A549 (cell line): Measurements from ENCODE around the gene NACC2.

Experiments used
- FOSL2 ChIP-seq, 2 experiments: fragments of 450-650 bp in 1 of 2; fragments of >200 bp in 1 of 2; sonication (Bioruptor Twin) in 1 of 2; formaldehyde crosslinking; IDR thresholded peaks; 2 replicates each; pipeline versions ENCODE4 v1.5.0 to v1.6.1; 2016 to 2020; ENCODE audit warnings: mild to moderate bottlenecking in 1 of 2, moderate library complexity in 1 of 2
- JUN ChIP-seq, 2 experiments: fragments of >200 bp; sonication (Bioruptor Twin); formaldehyde crosslinking; IDR thresholded peaks; 2 replicates in 1 of 2; 3 replicates in 1 of 2; pipeline ENCODE4 v1.6.1; 2016 to 2017
- JUNB ChIP-seq: fragments of >200 bp; sonication (Bioruptor Twin); formaldehyde crosslinking; IDR thresholded peaks from 2 replicates; pipeline ENCODE4 v1.6.1; 2016
- POLR2A ChIP-seq: IDR thresholded peaks from 2 replicates; pipeline ENCODE4 v1.6.1; 2012; ENCODE audit warnings: mild to moderate bottlenecking, low read length
- RFX5 ChIP-seq: fragments of 450-650 bp; IDR thresholded peaks from 2 replicates; pipeline ENCODE4 v1.7.1; 2014; ENCODE audit warnings: antibody characterized with exemption, mild to moderate bottlenecking, moderate library complexity
- SMC3 ChIP-seq: fragments of >200 bp; sonication (Bioruptor Twin); formaldehyde crosslinking; IDR thresholded peaks from 3 replicates; pipeline ENCODE4 v1.6.1; 2018; ENCODE audit warnings: inconsistent platforms
- ZNF302 ChIP-seq: fragments of 250-450 bp; sonication (Bioruptor Pico); IDR thresholded peaks from 2 replicates; pipeline ENCODE4 v1.9.0; 2021; ENCODE audit warnings: inconsistent platforms, mild to moderate bottlenecking, moderate library complexity
- TF ChIP-seq, protein P1 (sequence below): fragments of 150-350 bp; IDR thresholded peaks from 2 replicates; pipeline ENCODE4 v1.6.1; 2014; ENCODE audit warnings: low read depth, mild to moderate bottlenecking, low read length
- TF ChIP-seq, protein P2 (sequence below): IDR thresholded peaks from 2 replicates; pipeline ENCODE4 v1.6.1; 2012; ENCODE audit warnings: low read depth, borderline replicate concordance
- TF ChIP-seq, protein P3 (sequence below): fragments of >200 bp; sonication (Bioruptor Twin); formaldehyde crosslinking; IDR thresholded peaks from 3 replicates; pipeline ENCODE4 v1.5.1; 2016
- TF ChIP-seq, protein P4 (sequence below): IDR thresholded peaks from 2 replicates; pipeline ENCODE4 v1.6.1; 2012

DNA sequence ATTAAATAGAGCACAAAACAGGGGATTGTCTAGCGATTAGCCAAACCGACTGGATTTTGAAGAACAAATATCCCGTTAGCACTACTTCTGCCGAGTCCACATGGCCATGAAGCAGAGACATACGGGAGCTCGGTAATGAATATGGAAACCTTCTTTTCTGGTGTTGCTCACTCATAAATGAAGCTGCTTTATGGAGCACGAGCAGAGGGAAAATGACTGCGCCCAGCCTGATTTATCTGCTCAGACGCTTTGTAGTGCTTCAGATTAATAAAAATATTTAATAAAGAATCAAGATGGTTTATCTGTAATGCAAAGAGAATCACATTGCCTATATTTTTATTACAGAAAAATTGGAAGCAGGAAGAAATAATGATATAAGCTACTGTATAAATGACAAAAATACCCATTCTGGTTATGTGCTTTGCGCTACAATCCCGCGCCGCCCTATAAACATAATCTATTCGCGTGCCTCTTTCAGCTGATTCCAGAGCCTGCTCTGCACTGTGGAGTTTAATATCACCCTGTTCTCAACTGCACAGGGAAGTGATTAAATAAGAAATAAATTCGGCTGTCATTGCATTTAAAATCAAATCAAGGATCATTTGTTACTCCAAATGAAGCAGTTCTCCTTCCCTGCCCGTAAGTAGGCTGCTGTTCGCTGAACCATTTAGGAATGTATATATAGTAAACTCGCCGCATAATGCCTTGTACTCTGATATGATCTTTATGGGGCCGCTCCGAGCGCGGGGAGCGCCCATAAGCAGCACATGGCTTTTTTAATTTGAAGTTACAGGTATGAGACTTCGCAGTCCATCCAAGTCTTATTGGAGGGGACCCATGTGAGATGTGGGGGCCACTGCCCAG is 111.6 kb downstream of the NACC2 start:
- TF ChIP-seq, protein P1, sequence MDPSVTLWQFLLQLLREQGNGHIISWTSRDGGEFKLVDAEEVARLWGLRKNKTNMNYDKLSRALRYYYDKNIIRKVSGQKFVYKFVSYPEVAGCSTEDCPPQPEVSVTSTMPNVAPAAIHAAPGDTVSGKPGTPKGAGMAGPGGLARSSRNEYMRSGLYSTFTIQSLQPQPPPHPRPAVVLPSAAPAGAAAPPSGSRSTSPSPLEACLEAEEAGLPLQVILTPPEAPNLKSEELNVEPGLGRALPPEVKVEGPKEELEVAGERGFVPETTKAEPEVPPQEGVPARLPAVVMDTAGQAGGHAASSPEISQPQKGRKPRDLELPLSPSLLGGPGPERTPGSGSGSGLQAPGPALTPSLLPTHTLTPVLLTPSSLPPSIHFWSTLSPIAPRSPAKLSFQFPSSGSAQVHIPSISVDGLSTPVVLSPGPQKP = no peak
- TF ChIP-seq SMC3 = no peak
- TF ChIP-seq, protein P2, sequence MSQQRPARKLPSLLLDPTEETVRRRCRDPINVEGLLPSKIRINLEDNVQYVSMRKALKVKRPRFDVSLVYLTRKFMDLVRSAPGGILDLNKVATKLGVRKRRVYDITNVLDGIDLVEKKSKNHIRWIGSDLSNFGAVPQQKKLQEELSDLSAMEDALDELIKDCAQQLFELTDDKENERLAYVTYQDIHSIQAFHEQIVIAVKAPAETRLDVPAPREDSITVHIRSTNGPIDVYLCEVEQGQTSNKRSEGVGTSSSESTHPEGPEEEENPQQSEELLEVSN = no peak
- no peak for TF ChIP-seq RFX5
- TF ChIP-seq, protein P3, sequence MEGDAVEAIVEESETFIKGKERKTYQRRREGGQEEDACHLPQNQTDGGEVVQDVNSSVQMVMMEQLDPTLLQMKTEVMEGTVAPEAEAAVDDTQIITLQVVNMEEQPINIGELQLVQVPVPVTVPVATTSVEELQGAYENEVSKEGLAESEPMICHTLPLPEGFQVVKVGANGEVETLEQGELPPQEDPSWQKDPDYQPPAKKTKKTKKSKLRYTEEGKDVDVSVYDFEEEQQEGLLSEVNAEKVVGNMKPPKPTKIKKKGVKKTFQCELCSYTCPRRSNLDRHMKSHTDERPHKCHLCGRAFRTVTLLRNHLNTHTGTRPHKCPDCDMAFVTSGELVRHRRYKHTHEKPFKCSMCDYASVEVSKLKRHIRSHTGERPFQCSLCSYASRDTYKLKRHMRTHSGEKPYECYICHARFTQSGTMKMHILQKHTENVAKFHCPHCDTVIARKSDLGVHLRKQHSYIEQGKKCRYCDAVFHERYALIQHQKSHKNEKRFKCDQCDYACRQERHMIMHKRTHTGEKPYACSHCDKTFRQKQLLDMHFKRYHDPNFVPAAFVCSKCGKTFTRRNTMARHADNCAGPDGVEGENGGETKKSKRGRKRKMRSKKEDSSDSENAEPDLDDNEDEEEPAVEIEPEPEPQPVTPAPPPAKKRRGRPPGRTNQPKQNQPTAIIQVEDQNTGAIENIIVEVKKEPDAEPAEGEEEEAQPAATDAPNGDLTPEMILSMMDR = no peak
- no peak for TF ChIP-seq JUN (IDR thresholded peaks at IDR 0.05)
- no peak for TF ChIP-seq POLR2A
- TF ChIP-seq, protein P4, sequence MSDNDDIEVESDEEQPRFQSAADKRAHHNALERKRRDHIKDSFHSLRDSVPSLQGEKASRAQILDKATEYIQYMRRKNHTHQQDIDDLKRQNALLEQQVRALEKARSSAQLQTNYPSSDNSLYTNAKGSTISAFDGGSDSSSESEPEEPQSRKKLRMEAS = no peak
- TF ChIP-seq ZNF302 = no peak
- TF ChIP-seq FOSL2 (IDR thresholded peaks at IDR 0.05) = no peak
- no peak for TF ChIP-seq FOSL2 (CRISPR knock-in tag; IDR thresholded peaks at IDR 0.05)
- no peak for TF ChIP-seq JUNB
